Ammon's horn (tissue), 1 donor: ENCODE data around the gene PCDHB11.
"Not testable (repeated sequence)": the region's sequence is repeated elsewhere in the genome, so short reads cannot be mapped to it uniquely, and the experiment has no call there.

Experiments used
- DNase-seq: peaks from one replicate; pipeline ENCODE4 v3.0.0-alpha.2; 2016; ENCODE audit warnings: low spot score

The PCDHB11 gene

DNA sequence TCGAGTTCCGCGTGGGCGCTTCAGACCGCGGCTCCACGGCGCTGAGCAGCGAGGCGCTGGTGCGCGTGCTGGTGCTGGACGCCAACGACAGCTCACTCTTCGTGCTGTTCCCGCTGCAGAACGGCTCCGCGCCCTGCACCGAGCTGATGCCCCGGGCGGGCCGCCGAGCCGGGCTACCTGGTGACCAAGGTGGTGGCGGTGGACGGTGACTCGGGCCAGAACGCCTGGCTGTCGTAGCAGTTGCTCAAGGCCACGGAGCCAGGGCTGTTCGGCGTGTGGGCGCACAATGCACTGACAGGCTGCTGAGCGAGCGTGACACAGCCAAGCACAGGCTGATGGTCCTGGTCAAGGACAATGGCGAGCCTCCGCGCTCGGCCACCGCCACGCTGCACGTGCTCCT lies 42.1 kb downstream of the PCDHB11 start:
- no peak for DNase-seq

- no peak for DNase-seq
Observed at GRCh38 chr5:141245250-141245717, 45.9 kb downstream of the PCDHB11 start, which contains the start of gene PCDHB15. TSS of gene PCDHB15 (plus strand) at chr5:141245395. CDS start at chr5:141245579, 184 bp downstream.

- DNase-seq = not testable (repeated sequence)
Observed at GRCh38 chr5:141246971-141247370, 47.5 kb downstream of the PCDHB11 start.

DNA sequence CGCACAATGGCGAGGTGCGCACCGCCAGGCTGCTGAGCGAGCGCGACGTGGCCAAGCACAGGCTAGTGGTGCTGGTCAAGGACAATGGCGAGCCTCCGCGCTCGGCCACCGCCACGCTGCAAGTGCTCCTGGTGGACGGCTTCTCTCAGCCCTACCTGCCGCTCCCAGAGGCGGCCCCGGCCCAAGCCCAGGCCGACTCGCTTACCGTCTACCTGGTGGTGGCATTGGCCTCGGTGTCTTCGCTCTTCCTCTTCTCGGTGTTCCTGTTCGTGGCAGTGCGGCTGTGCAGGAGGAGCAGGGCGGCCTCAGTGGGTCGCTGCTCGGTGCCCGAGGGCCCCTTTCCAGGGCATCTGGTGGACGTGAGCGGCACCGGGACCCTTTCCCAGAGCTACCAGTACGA lies 48.0 kb downstream of the PCDHB11 start:
- not testable (repeated sequence) for DNase-seq

DNA sequence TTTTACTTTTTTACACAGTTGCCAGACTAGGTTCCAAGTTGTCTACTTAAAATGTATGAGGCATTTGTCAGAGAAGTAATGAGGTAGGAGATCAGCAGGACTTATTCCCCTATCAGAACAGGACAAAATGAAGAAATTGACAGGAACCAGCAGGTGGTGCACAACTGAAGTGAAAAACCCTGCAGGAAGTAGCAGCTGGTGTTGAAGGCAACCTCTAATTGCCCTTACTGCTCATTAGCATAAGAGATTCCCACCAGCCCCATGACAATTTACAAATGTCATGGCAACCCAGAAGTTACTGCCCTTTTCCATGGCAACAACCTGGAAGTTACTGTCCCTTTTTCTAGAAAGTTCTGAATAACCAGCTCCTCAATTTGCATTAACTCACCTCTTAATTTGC lies 51.1 kb downstream of the PCDHB11 start:
- no peak for DNase-seq
